Osteoblast (primary cell): ENCODE data around the gene EFNA1. TPM values are rescaled to one million over a fixed set of nuclear protein-coding genes. Genes with fewer than 3 reads are reported as not detected.

Source experiments
- DNase-seq: peaks from one replicate; pipeline ENCODE4 v3.0.0; 2011; ENCODE audit warnings: low spot score, mixed read lengths; ENCODE audit not compliant: insufficient read length; ENCODE audit errors: missing footprints
- H2AFZ ChIP-seq: 2 replicates; pipeline ENCODE4 v1.6.0; 2011; ENCODE audit warnings: mild to moderate bottlenecking, low read length
- H3K27ac ChIP-seq: 2 replicates; pipeline ENCODE4 v1.5.1; 2011; ENCODE audit warnings: mild to moderate bottlenecking, low read depth, low read length, moderate library complexity
- H3K27me3 ChIP-seq: 2 replicates; pipeline ENCODE4 v1.6.0; 2012; ENCODE audit warnings: mild to moderate bottlenecking, control low read depth, inconsistent platforms, low read length, moderate library complexity; ENCODE audit not compliant: insufficient read depth
- H3K36me3 ChIP-seq: 2 replicates; pipeline ENCODE4 v1.5.1; 2011; ENCODE audit warnings: mild to moderate bottlenecking, low read length, control low read depth, moderate library complexity; ENCODE audit not compliant: insufficient read depth
- H3K4me1 ChIP-seq: 2 replicates; pipeline ENCODE4 v1.5.1; 2011; ENCODE audit warnings: mild to moderate bottlenecking, low read length, control low read depth, moderate library complexity; ENCODE audit not compliant: insufficient read depth
- H3K4me2 ChIP-seq: 2 replicates; pipeline ENCODE4 v1.6.0; 2011; ENCODE audit warnings: mild to moderate bottlenecking, low read length; ENCODE audit not compliant: insufficient read depth
- H3K4me3 ChIP-seq: fragments of 200-600 bp; sonication (generic); 3 replicates; pipeline ENCODE4 v1.5.1; 2012; ENCODE audit warnings: mild to moderate bottlenecking, low read length, inconsistent platforms; ENCODE audit not compliant: insufficient read depth
- H3K79me2 ChIP-seq: 2 replicates; pipeline ENCODE4 v1.6.0; 2012; ENCODE audit warnings: mild to moderate bottlenecking, low read length, control low read depth, inconsistent platforms; ENCODE audit not compliant: insufficient read depth
- H3K9me3 ChIP-seq: 2 replicates; pipeline ENCODE4 v1.5.1; 2011; ENCODE audit warnings: low read depth, low read length, control low read depth
- H4K20me1 ChIP-seq: 2 replicates; pipeline ENCODE4 v1.6.0; 2012; ENCODE audit warnings: mild to moderate bottlenecking, low read length, control low read depth; ENCODE audit not compliant: insufficient read depth
- CTCF ChIP-seq: IDR thresholded peaks from 2 replicates; pipeline ENCODE4 v1.5.1; 2011; ENCODE audit warnings: mild to moderate bottlenecking, low read depth, low read length, moderate library complexity; ENCODE audit errors: extremely low read depth
- total RNA-seq: library from RNA; depleted of rRNA; stranded (reverse); fragments of >200 nt; gene quantifications from 2 replicates; pipeline ENCODE4 v1.2.3, GENCODE V29; 2012

The EFNA1 gene
- total RNA-seq, 1 donor = 0.36 TPM

GRCh38 chr1:155079487-155080311 is 48.0 kb upstream of the EFNA1 start:
- no peak for TF ChIP-seq CTCF
- Histone ChIP-seq H3K4me1 (peaks cover 9% of the 10 kb centered on the region), H2AFZ (no peak overlapping the region), H3K36me3 (no peaks in the 10 kb centered on the region), H3K27me3 (peaks cover 58% of the 10 kb centered on the region), H3K27ac (no peak overlapping the region), H3K4me2 (no peak overlapping the region), H4K20me1 (peaks cover 3% of the 10 kb centered on the region), H3K79me2 (no peaks in the 10 kb centered on the region), H3K4me3 (no peak overlapping the region), H3K9me3 (no peaks in the 10 kb centered on the region)
- DNase-seq = peak; percentile 85

GRCh38 chr1:155080312-155081228 is 47.1 kb upstream of the EFNA1 start:
- no peak for TF ChIP-seq CTCF
- Histone ChIP-seq H3K4me3 (no peak overlapping the region), H3K9me3 (no peaks in the 10 kb centered on the region), H3K36me3 (no peaks in the 10 kb centered on the region), H3K4me1 (peaks cover 9% of the 10 kb centered on the region), H3K4me2 (no peak overlapping the region), H4K20me1 (peaks cover 3% of the 10 kb centered on the region), H3K79me2 (no peaks in the 10 kb centered on the region), H2AFZ (no peak overlapping the region), H3K27ac (no peak overlapping the region), H3K27me3 (peaks cover 52% of the 10 kb centered on the region)
- peak; percentile 92 for DNase-seq

- Histone ChIP-seq H3K79me2 (no peaks in the 10 kb centered on the region), H3K4me2 (no peak overlapping the region), H3K9me3 (no peaks in the 10 kb centered on the region), H3K27ac (no peak overlapping the region), H3K4me1 (peaks cover 9% of the 10 kb centered on the region), H3K4me3 (no peak overlapping the region), H3K27me3 (peaks cover 52% of the 10 kb centered on the region), H4K20me1 (peaks cover 3% of the 10 kb centered on the region), H3K36me3 (no peaks in the 10 kb centered on the region), H2AFZ (no peak overlapping the region)
- TF ChIP-seq CTCF = no peak
- DNase-seq = peak; percentile 85
These were observed 46.0 kb upstream of the EFNA1 start for GRCh38 chr1:155081472-155082300.
